ENCODE data around the gene MACF1.

The MACF1 gene

GRCh38 chr1:39369565-39369964, 165.1 kb downstream of the MACF1 start:
- TF ChIP-seq POLR2A (IDR thresholded peaks at IDR 0.05; ENCODE audit: low read length), result no peak
- TF ChIP-seq GATA1 (IDR thresholded peaks at IDR 0.05; ENCODE audit: low read depth, low read length), result no peak
- no peak for DNase-seq

- no peak for DNase-seq
- TF ChIP-seq POLR2A (IDR thresholded peaks at IDR 0.05; ENCODE audit: low read length) (no peak), GATA1 (IDR thresholded peaks at IDR 0.05; ENCODE audit: low read depth, low read length) (no peak)
Observed at GRCh38 chr1:39370602-39371001, 166.1 kb downstream of the MACF1 start.

GRCh38 chr1:39372105-39372504, 167.6 kb downstream of the MACF1 start:
- no peak for TF ChIP-seq GATA1 (IDR thresholded peaks at IDR 0.05; ENCODE audit: low read depth, low read length)
- no peak for TF ChIP-seq POLR2A (IDR thresholded peaks at IDR 0.05; ENCODE audit: low read length)
- no peak for DNase-seq

GRCh38 chr1:39376656-39377055, 172.2 kb downstream of the MACF1 start:
- TF ChIP-seq GATA1 (IDR thresholded peaks at IDR 0.05; ENCODE audit: low read depth, low read length) (no peak), POLR2A (IDR thresholded peaks at IDR 0.05; ENCODE audit: low read length) (no peak)
- no peak for DNase-seq

- DNase-seq, result peak in 1 of 2 experiments; percentile 11
- TF ChIP-seq POLR2A (IDR thresholded peaks at IDR 0.05; ENCODE audit: low read length) (no peak), GATA1 (IDR thresholded peaks at IDR 0.05; ENCODE audit: low read depth, low read length) (no peak)
Observed at GRCh38 chr1:39378377-39378776, 173.9 kb downstream of the MACF1 start.

GRCh38 chr1:39379187-39379586, 174.7 kb downstream of the MACF1 start:
- TF ChIP-seq GATA1 (IDR thresholded peaks at IDR 0.05; ENCODE audit: low read depth, low read length) (no peak), POLR2A (IDR thresholded peaks at IDR 0.05; ENCODE audit: low read length) (no peak)
- DNase-seq, result no peak

- DNase-seq, result no peak
- TF ChIP-seq GATA1 (IDR thresholded peaks at IDR 0.05; ENCODE audit: low read depth, low read length), result no peak
- no peak for TF ChIP-seq POLR2A (IDR thresholded peaks at IDR 0.05; ENCODE audit: low read length)
Observed at GRCh38 chr1:39380036-39380435, 175.5 kb downstream of the MACF1 start.

GRCh38 chr1:39381839-39382238, 177.3 kb downstream of the MACF1 start:
- TF ChIP-seq POLR2A (IDR thresholded peaks at IDR 0.05; ENCODE audit: low read length) (no peak), GATA1 (IDR thresholded peaks at IDR 0.05; ENCODE audit: low read depth, low read length) (no peak)
- DNase-seq, result no peak

GRCh38 chr1:39384305-39384704, 179.8 kb downstream of the MACF1 start:
- DNase-seq, result no peak

GRCh38 chr1:39385067-39385988, 180.8 kb downstream of the MACF1 start:
- no peak for TF ChIP-seq GATA1 (IDR thresholded peaks at IDR 0.05; ENCODE audit: low read depth, low read length)
- no peak for TF ChIP-seq POLR2A (IDR thresholded peaks at IDR 0.05; ENCODE audit: low read length)
- peak in 1 of 2 experiments; percentile 23 for DNase-seq

More at GRCh38 chr1:39384305-39384704, 179.8 kb downstream of the MACF1 start:
- TF ChIP-seq GATA1 (IDR thresholded peaks at IDR 0.05; ENCODE audit: low read depth, low read length) (no peak), POLR2A (IDR thresholded peaks at IDR 0.05; ENCODE audit: low read length) (no peak)

GRCh38 chr1:39386997-39387396, 182.5 kb downstream of the MACF1 start:
- TF ChIP-seq GATA1 (IDR thresholded peaks at IDR 0.05; ENCODE audit: low read depth, low read length), result no peak
- no peak for TF ChIP-seq POLR2A (IDR thresholded peaks at IDR 0.05; ENCODE audit: low read length)
- DNase-seq, result no peak

- peak; percentile 13 to 17 for DNase-seq
- TF ChIP-seq POLR2A (IDR thresholded peaks at IDR 0.05; ENCODE audit: low read length) (no peak), GATA1 (IDR thresholded peaks at IDR 0.05; ENCODE audit: low read depth, low read length) (no peak)
Observed at GRCh38 chr1:39387452-39387851, 183.0 kb downstream of the MACF1 start.

GRCh38 chr1:39391691-39392679, 187.5 kb downstream of the MACF1 start:
- TF ChIP-seq GATA1 (IDR thresholded peaks at IDR 0.05; ENCODE audit: low read depth, low read length), result no peak
- TF ChIP-seq POLR2A (IDR thresholded peaks at IDR 0.05; ENCODE audit: low read length), result no peak
- DNase-seq, result no peak
